Measurements from ENCODE around the gene NKX1-2. TPM values are rescaled to one million over a fixed set of nuclear protein-coding genes. Genes with fewer than 3 reads are reported as not detected.

The NKX1-2 gene
- total RNA-seq, result not detected

- intact Hi-C loops (cut with micrococcal nuclease), result no loop called here
- H3K27ac Mint-ChIP-seq, result no peak within 1 kb of the TSS
- peaks cover 17% of the 10 kb centered on the region for H3K4me1 Mint-ChIP-seq (ENCODE audit: low read depth)
- no peak within 1 kb of the TSS for H3K4me3 Mint-ChIP-seq
- no peak for TF ChIP-seq CTCF (IDR thresholded peaks at IDR 0.05)
- H3K27me3 Mint-ChIP-seq, result peaks cover 79% of the 10 kb centered on the region
- ChIA-PET CTCF (no interaction called here), POLR2A (interaction anchor here (2.5 kb wide), 1 partner anchor 11 kb away, joined by 14 read pairs; the partner anchor contains the start of gene LHPP)
- no peak for DNase-seq
- no peak for ATAC-seq
- H3K9me3 Mint-ChIP-seq, result no peaks in the 10 kb centered on the region
- no peaks in the 10 kb centered on the region for H3K36me3 Mint-ChIP-seq (ENCODE audit: low read depth)
These were observed at the start of gene NKX1-2 for GRCh38 chr10:124450012-124450782. NKX1-2 (minus strand) TSS chr10:124450035; CDS start chr10:124449943, 92 bp downstream.

DNA sequence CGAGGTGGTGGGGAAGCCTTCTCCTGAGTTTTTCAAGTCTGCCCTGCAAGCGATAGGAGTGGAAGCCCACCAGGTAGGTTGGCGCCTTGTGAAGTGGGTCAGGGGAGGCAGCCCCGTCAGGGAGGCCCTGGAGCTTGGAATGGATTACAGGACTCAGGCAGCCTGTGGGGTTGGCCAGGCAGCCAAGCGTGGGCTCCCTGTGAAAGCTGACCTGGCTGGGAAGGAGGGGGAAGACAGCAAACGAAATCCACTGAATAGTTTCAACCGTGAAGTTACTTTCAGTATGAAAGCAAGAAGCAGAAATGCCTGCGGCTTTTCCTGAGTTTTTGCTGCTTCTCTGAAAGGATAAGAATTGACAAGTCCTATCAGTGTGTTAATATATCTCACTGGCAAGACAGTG, 48.2 kb upstream of the NKX1-2 start:
- no peak for TF ChIP-seq CTCF (IDR thresholded peaks at IDR 0.05)
- H3K27ac Mint-ChIP-seq, result no peak overlapping the region
- intact Hi-C loops (cut with micrococcal nuclease), result no loop called here
- H3K9me3 Mint-ChIP-seq, result peaks cover 6% of the 10 kb centered on the region
- ChIA-PET CTCF (no interaction called here), POLR2A (no interaction called here)
- DNase-seq, result no peak
- H3K4me1 Mint-ChIP-seq (ENCODE audit: low read depth), result peaks cover 10% of the 10 kb centered on the region
- H3K4me3 Mint-ChIP-seq, result no peak overlapping the region
- H3K27me3 Mint-ChIP-seq, result no peaks in the 10 kb centered on the region
- peaks cover 16% of the 10 kb centered on the region for H3K36me3 Mint-ChIP-seq (ENCODE audit: low read depth)
- no peak for ATAC-seq

GRCh38 chr10:124497196-124497881, 47.5 kb upstream of the NKX1-2 start:
- Mint-ChIP-seq H3K27me3 (no peaks in the 10 kb centered on the region), H3K27ac (no peak overlapping the region), H3K36me3 (ENCODE audit: low read depth) (peaks cover 16% of the 10 kb centered on the region), H3K4me1 (ENCODE audit: low read depth) (peaks cover 10% of the 10 kb centered on the region), H3K9me3 (peaks cover 6% of the 10 kb centered on the region), H3K4me3 (no peak overlapping the region)
- intact Hi-C loops (cut with micrococcal nuclease), result no loop called here
- no peak for TF ChIP-seq CTCF (IDR thresholded peaks at IDR 0.05)
- ChIA-PET POLR2A (no interaction called here), CTCF (no interaction called here)
- ATAC-seq (no peak), DNase-seq (no peak)

- CTCF ChIA-PET, result no interaction called here
These were observed 46.8 kb upstream of the NKX1-2 start for GRCh38 chr10:124496620-124497019.

More at GRCh38 chr10:124496620-124497019, 46.8 kb upstream of the NKX1-2 start:
- intact Hi-C loops (cut with micrococcal nuclease), result no loop called here
- Mint-ChIP-seq H3K36me3 (ENCODE audit: low read depth) (peaks cover 11% of the 10 kb centered on the region), H3K27me3 (no peaks in the 10 kb centered on the region), H3K4me3 (no peak overlapping the region), H3K9me3 (peaks cover 6% of the 10 kb centered on the region), H3K27ac (no peak overlapping the region), H3K4me1 (ENCODE audit: low read depth) (peaks cover 10% of the 10 kb centered on the region)
- TF ChIP-seq CTCF (IDR thresholded peaks at IDR 0.05), result no peak
- POLR2A ChIA-PET, result no interaction called here
- no peak for ATAC-seq
- DNase-seq, result no peak
